ENCODE results near the gene PDSS2.
"Not testable (repeated sequence)": the region's sequence is repeated elsewhere in the genome, so short reads cannot be mapped to it uniquely, and the experiment has no call there.

Gene PDSS2

DNA sequence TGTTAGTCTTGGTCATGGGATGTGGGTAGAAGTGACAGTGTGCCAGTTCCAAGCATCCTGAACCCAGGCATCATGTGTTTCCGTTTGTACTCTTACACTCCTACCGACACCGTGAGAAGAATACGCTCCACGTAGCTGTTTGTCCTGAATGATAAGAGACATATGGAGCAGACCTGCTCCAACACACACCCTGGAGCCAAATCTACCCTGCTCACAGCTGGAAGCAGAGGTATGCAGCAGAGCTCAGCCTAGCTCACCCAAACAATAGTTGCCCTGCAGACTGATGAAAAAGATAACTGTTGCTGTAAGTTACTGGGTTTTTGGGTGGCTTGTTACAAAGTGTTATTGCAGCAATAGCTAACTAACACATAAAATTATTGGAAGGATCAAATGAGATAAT, 14.3 kb upstream of the PDSS2 start:
- DNase-seq, result peak; percentile 95

DNA sequence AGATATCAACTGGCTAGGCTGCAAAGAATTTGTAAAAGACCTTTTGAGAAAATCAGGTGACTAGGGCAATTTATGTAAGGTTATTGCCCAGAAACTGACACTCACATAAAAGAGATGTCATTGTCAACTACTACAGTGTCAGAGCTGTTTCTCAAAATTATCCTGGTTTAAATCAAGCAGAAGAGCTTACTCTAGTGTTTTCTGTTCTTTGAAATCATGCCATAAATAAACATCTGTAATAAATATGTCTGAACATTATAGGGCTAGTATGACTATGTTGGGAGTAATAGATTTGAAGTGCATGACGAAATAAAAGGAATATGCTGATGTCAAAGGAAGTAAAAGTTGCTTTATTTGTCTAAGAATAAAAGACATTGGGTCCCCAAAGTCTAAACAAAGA, 11.0 kb upstream of the PDSS2 start:
- no peak for DNase-seq

GRCh38 chr6:107466062-107466461, 6.7 kb upstream of the PDSS2 start:
- no peak for DNase-seq

GRCh38 chr6:107460083-107460631, 793 bp upstream of the PDSS2 start:
- peak; percentile 36 for DNase-seq

DNA sequence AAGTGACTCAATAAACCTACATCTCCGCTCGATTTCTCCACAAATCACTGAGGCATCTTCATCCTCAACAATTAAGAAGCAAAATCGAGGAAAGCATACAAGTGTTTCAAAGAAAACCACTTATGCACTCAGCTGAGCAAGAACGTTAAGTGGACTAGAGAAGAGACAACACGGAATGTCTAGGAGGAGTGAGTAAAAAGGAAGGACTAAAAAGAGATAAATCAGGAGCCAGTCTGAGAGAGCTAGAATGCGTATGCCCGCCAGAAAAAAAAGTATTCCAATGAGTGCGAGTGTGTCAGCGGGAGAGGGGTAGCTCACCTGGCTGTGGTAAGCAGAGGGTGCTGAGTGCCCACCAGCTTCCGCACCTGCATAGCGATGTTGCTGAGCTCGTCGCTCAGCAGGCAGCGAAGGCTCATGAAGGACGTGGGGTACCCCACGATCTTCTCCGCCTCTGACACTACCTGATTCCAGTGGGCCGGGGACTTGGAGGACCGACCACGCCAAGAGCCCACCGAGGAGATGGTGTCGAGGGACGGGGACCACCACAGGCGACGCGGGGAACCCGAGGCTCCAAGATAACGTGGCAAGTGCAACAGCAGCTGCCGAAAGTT, 587 bp downstream of the PDSS2 start:
- DNase-seq, result peak; percentile 76

- no peak for DNase-seq
Measured at GRCh38 chr6:107448776-107449175, 10.6 kb downstream of the PDSS2 start.

DNA sequence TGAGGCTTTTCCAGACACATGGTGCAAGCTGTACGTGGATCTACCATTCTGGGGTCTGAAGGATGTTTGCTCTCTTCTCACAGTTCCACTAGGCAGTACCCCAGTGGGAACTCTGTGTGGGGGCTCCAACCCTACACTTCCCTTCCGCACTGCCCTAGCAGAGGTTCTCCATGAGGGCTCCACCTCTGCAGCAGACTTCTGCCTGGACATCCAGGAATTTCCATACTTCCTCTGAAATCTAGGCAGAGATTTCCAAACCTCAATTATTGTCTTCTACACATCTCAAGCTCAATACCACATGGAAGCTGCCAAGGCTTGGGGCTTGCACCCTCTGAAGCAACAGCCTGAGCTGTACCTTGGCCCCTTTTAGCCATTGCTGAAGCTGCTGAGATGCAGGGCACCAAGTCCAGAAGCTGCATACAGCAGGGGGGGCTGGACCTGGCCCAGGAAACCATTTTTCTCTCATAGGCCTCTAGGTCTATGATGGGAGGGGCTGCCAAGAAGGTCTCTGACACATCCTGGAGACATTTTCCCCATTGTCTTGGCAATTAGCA, 11.6 kb downstream of the PDSS2 start:
- DNase-seq, result no peak

GRCh38 chr6:107444277-107444676, 15.1 kb downstream of the PDSS2 start:
- DNase-seq, result no peak

GRCh38 chr6:107443608-107444267, 15.6 kb downstream of the PDSS2 start:
- DNase-seq, result no peak

DNA sequence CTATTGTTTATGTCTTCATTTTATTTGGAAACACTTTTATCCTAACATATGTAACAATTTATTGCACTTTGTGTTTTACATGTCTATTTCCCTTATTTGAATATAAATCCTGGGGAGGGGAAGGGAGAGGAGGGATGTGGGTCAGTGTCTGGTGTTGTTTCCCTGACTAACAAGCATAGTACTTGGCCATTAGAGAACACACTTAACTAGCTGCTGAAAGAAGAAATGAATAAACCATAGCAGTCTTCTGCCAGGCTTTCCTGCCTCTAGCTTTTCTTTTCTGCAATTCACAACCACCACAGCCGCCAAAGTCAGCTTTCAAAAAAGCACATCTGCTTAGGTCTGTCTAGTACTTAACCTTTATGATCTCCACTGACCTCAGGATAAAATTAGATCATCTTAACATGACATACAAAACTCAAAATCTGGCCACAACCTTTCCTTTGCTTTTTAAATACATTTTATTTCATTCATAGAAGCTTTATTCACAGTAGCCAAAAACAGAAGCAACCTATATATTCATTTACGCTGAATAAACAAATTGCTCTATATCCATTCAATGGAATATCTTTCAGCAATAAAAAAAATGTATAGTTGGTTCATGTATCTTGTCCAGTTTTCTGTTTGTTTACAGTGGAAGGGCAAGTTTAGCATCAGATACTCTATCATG, 16.3 kb downstream of the PDSS2 start:
- DNase-seq, result no peak

DNA sequence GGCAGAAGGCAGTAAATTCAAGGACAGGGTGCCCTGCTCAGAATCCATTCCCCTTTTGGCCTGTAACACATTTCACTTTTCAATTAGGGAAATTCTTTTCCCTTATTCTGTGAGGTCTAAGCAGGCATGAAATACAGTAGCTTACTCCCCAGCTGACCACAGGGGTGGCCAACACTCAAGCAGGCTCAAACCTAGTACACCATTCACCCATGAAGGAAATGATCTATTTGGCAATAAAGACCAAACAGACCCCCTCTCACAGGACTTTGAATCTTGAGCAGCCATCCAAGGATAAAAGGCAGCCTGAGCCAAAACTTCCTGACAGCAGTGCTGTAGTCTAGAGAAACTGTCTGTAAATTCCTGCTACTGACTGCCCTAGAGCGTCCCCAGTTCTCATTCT, 17.7 kb downstream of the PDSS2 start:
- DNase-seq, result no peak

DNA sequence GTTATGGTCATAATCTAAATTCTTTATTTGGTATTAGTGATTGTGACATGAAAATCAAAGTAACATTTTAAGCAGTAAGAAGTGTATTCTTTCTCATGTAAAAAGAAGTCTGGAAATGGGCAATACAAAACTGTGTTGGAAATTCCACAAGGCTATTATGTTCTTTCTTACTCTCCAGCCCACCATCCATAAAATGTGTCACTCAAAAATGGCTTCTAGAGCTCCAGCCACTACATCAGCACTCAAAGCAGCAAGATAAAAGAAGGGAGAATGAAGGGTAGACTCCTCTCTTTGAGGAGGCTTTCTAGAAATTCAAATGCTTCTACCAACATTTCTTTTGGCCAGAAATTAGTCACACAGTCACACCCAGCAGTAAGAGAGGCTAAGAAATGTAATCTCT, 18.4 kb downstream of the PDSS2 start:
- DNase-seq, result no peak

DNA sequence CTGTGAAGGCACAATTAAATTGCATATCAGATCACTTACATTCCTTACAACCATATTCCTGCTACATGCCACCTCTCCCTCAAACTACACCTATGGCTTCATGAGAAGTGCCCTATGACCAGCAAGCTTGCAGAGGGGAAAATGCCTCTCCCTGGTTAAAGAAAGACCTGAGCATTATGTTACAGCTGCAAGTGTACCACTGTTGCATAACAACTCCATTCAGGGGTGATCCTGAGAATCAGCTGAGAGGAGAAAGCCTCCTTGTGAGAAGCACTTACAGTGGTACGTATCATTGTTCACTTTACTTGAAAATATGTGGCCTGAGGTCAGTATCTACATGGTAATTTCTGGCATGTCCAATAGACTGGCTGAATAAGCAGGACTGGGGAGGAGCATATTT, 20.0 kb downstream of the PDSS2 start:
- DNase-seq, result no peak

- no peak for DNase-seq
Measured at GRCh38 chr6:107437691-107438090, 21.7 kb downstream of the PDSS2 start.

GRCh38 chr6:107436881-107437280, 22.5 kb downstream of the PDSS2 start:
- no peak for DNase-seq

GRCh38 chr6:107435798-107436197, 23.6 kb downstream of the PDSS2 start:
- DNase-seq, result no peak

DNA sequence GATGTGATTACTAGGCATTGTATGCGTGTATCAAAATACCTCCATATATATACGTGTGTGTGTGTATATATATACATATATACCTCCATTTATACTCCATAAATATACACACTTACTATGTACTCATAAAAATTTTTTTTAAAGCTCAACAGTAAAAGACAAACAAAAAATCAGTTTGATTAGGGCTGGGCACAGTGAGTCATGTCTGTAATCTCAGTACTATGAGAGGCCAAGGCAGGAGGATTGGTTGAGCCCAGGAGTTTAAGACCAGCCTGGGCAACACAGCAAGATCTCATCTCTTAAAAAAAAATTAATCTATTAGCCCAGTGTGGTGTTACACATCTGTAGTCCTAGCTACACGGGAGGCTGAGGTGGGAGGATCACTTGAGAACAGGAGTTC, 24.6 kb downstream of the PDSS2 start:
- no peak for DNase-seq

DNA sequence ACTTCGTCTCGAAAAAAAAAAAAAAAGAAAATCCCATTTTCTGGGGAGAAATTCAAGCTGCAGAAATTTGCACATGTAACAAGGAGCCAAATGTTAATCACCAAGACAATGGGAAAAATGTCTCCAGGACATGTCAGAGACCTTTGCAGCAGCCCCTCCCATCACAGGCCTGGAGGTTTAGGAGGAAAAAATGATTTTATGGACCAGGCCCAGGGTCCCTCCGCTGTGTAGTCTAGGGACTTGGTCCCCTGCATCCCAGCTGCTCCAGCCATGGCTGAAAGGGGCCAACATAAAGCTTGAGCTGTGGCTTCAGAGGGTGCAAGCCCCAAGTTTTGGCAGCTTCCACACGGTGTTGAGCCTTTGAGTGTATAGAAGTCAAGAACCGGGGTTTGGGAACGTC, 33.4 kb downstream of the PDSS2 start:
- not testable (repeated sequence) for DNase-seq

- no peak for DNase-seq
Measured at GRCh38 chr6:107423474-107423990, 35.8 kb downstream of the PDSS2 start.

DNA sequence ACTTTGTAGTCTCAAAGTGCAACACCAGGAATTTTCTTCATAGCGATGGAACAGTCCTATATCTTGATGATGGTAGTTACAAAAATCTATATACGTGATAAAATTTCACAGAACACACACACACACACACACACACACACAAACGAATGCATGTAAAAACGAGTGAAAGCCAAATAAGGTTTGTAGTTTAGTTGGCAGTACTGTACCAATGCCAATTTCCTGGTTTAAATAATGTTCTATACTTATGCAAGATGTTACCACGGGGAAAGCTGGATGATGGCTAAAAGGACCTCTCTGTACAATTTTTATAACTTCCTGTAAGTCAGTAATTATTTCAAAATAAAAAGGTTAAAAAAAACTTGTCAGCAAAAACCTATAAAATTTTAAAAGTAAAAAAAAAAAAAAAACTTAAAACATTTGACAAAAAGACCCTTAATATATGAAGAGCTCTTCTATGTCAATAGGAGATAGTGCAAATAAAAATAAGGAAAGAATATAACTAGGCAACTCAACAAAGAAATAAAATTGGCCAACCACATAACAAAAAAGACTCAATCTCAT, 37.6 kb downstream of the PDSS2 start:
- no peak for DNase-seq

GRCh38 chr6:107419733-107420132, 39.6 kb downstream of the PDSS2 start:
- peak; percentile 7 for DNase-seq

GRCh38 chr6:107418118-107418517, 41.2 kb downstream of the PDSS2 start:
- peak; percentile 27 for DNase-seq

- no peak for DNase-seq
Measured at GRCh38 chr6:107416145-107416544, 43.2 kb downstream of the PDSS2 start.

Measured in NCI-H69 (cell line).